A549 (cell line): ENCODE data around the gene GNRHR.

ENCODE experiments used
- CEBPB ChIP-seq, 2 experiments: fragments of >200 bp in 1 of 2; sonication (Bioruptor Twin) in 1 of 2; formaldehyde crosslinking in 1 of 2; IDR thresholded peaks; 2 replicates each; pipeline ENCODE4 v1.6.1; 2012 to 2016
- CTCF ChIP-seq: fragments of >200 bp; sonication (Bioruptor Twin); formaldehyde crosslinking; IDR thresholded peaks from 3 replicates; pipeline ENCODE4 v1.5.1; 2016
- MYC ChIP-seq: IDR thresholded peaks from 2 replicates; pipeline ENCODE4 v1.6.1; 2012; ENCODE audit warnings: mild to moderate bottlenecking, inconsistent platforms, low read length, improper control_type of control experiment, borderline replicate concordance
- RAD21 ChIP-seq, 2 experiments: fragments of >200 bp in 1 of 2; sonication (Bioruptor Twin) in 1 of 2; formaldehyde crosslinking in 1 of 2; IDR thresholded peaks in 1 of 2; conservative IDR thresholded peaks in 1 of 2; 2 replicates in 1 of 2; 3 replicates in 1 of 2; pipeline ENCODE4 v1.6.1; 2012 to 2018; ENCODE audit warnings: inconsistent platforms in 1 of 2

- TF ChIP-seq CEBPB (IDR thresholded peaks at IDR 0.05) (no peak), CTCF (no peak), MYC (no peak), RAD21 (conservative IDR thresholded peaks at IDR 0.05 in 1 of 2, IDR thresholded peaks at IDR 0.05 in 1 of 2) (no peak)
Observed at GRCh38 chr4:67718848-67719247, 35.3 kb downstream of the GNRHR start.
